Measurements from ENCODE around the gene PHF5A. TPM values are rescaled to one million over a fixed set of nuclear protein-coding genes. Genes with fewer than 3 reads are reported as not detected.

The PHF5A gene
- total RNA-seq, 4 donors from 2014 or later = 44.1 to 51.9 (median 45.4) TPM

DNA sequence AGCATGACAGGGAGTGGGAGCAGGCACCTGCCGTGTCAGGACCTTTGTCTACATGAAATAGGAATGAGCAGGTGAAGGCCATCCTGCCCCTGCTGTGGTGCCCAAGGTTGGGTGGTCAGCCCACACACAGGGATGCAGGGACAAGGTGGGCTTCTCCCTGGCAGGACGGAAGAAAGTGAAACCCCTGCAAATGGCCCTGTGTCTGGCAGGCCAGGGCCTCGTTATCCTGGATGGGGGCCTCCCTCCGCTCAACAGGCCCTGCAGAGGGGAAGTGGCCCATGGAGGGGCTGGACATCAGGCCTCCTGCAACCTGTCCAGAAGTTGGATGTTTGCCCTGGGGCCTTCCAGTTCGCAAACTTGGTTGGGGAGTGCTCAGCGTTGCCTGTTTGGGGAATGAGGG is 36.8 kb downstream of the PHF5A start:
- no peak overlapping the region for H3K4me3 ChIP-seq (ENCODE audit: low read depth, poor library complexity, severe bottlenecking)
- no peak for DNase-seq (ENCODE audit: low spot score in 2 of 2)
- 82 to 85% methylated on average over 6 of the region's 6 CpGs for WGBS, 2 donors
- no peak for TF ChIP-seq POLR2A (IDR thresholded peaks at IDR 0.05)
- TF ChIP-seq, protein P1, sequence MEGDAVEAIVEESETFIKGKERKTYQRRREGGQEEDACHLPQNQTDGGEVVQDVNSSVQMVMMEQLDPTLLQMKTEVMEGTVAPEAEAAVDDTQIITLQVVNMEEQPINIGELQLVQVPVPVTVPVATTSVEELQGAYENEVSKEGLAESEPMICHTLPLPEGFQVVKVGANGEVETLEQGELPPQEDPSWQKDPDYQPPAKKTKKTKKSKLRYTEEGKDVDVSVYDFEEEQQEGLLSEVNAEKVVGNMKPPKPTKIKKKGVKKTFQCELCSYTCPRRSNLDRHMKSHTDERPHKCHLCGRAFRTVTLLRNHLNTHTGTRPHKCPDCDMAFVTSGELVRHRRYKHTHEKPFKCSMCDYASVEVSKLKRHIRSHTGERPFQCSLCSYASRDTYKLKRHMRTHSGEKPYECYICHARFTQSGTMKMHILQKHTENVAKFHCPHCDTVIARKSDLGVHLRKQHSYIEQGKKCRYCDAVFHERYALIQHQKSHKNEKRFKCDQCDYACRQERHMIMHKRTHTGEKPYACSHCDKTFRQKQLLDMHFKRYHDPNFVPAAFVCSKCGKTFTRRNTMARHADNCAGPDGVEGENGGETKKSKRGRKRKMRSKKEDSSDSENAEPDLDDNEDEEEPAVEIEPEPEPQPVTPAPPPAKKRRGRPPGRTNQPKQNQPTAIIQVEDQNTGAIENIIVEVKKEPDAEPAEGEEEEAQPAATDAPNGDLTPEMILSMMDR (IDR thresholded peaks at IDR 0.05) = no peak
- intact Hi-C loops (cut with DNase I; ENCODE audit: low total_unique reads) = no loop called here

DNA sequence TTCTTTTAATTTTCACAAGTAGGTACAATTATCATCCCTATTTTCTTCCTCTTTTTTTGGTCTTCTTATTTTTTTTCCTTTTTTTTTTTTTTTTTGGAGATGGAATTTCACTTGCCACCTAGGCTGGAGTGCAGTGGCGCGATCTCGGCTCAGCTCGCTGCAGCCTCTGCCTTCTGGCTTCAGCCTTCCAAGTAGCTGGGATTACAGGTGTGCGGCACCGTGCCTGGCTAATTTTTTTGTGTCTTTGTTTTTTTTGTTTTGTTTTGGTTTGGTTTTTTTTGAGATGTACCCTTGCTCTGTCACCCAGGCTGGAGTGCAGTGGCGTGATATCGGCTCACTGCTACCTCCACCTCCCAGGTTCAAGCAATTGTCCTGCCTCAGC is 38.5 kb downstream of the PHF5A start:
- TF ChIP-seq POLR2A (IDR thresholded peaks at IDR 0.05) = no peak
- TF ChIP-seq, protein P1 (IDR thresholded peaks at IDR 0.05) = no peak
- no peak overlapping the region for H3K4me3 ChIP-seq (ENCODE audit: low read depth, poor library complexity, severe bottlenecking)
- no peak for DNase-seq (ENCODE audit: low spot score in 2 of 2)
- intact Hi-C loops (cut with DNase I; ENCODE audit: low total_unique reads) = no loop called here
- 95 to 99% methylated on average over 8 of the region's 8 CpGs for WGBS, 2 donors

DNA sequence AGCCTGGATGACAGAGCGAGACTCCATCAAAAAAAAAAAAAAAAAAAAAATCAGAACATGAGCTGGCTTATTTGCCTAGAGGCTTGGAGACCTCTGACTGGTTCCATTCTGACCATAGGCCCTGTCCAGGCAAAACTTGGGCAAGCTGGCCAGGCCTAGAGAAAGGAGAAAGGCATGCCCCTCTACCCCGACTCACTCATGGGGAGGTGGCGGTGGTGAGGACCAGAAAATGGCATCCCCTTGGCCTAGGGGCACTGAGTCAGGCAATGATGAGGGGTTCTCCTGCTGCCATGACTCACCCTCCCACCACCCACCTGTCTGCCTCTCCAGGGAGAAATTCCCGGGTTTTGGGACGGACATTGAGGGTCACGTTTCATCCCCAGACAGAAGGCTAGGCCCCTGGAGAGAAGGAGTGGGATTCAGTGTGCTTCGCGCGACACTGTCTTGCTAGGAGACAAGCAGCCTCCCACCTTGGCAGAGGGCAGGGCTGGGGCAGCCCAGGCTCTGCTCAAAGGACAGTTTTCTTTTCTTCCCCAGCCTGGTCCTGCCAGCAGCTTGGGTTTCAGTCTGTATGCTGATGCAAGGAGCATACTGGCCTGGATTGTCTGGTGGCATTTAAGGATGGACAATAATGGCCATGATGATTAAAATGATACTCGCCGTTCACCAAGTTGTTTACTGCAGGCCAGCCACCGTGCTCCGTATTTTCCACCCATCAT is 39.1 kb downstream of the PHF5A start:
- TF ChIP-seq, protein P1 (IDR thresholded peaks at IDR 0.05) = no peak
- TF ChIP-seq POLR2A (IDR thresholded peaks at IDR 0.05) = no peak

DNA sequence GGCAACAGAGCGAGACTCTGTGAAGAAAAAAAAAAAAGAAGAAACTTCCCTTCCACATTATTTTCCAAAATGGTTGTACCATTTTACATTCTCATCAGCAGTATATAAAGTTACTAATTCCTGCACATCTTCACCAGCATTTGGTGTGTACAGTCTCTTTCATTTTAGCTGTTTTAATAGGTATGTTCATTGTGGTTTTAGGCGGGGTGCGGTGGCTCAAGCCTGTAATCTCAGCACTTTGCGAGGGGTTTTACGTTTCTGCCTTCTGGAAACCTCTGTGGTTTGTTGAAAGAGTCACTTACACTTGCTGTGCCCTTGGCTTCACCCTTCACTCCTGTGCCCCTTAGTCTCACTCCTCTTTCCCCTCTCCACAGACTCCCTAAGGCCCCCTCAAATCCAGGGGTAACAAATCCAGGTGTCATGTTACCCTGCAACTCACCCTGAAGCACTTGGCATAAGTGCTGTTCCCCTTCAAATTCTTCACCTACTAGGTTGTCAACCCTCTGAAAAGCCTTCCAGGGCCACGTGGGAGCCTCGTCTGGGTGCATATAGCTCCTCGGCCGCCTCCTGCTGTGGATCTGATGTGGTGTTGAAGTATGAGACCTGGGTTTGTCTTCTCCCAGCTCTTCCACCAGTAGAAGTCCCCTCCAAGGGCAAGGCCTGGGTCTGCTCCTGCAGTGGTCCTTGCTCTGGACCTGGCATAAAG is 42.7 kb downstream of the PHF5A start:
- intact Hi-C loops (cut with DNase I; ENCODE audit: low total_unique reads) = no loop called here
- WGBS, 2 donors = 73 to 76% methylated on average over 9 of the region's 9 CpGs
- no peak for DNase-seq (ENCODE audit: low spot score in 2 of 2)
- TF ChIP-seq, protein P1 (IDR thresholded peaks at IDR 0.05) = no peak
- TF ChIP-seq POLR2A (IDR thresholded peaks at IDR 0.05) = no peak
- no peak overlapping the region for H3K4me3 ChIP-seq (ENCODE audit: low read depth, poor library complexity, severe bottlenecking)

More for the DNA sequence above, 39.1 kb downstream of the PHF5A start:
- no peak for DNase-seq (ENCODE audit: low spot score in 2 of 2)
- H3K4me3 ChIP-seq (ENCODE audit: low read depth, poor library complexity, severe bottlenecking) = no peak overlapping the region
- intact Hi-C loops (cut with DNase I; ENCODE audit: low total_unique reads) = no loop called here
- WGBS, 2 donors = 86 to 90% methylated on average over 13 of the region's 13 CpGs

DNA sequence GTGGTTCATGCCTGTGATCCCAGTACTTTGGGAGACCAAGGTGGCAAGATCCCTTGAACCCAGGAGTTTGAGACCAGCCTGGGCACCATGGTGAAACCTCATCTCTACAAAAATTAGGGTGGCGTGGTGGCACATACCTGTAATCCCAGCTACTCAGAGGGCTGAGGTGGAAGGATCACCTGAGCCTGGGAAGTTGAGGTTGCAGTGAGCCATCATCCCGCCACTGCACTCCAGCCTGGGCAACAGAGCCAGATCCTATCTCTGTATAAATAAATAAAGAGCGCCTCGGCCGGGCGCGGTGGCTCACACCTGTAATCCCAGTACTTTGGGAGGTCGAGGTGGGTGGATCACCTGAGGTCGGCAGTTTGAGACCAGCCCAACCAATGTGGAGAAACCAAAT is 49.8 kb downstream of the PHF5A start:
- no peak overlapping the region for H3K4me3 ChIP-seq (ENCODE audit: low read depth, poor library complexity, severe bottlenecking)
- intact Hi-C loops (cut with DNase I; ENCODE audit: low total_unique reads) = no loop called here
- 90 to 91% methylated on average over 9 of the region's 9 CpGs for whole genome bisulfite sequencing, 2 donors
- DNase-seq (ENCODE audit: low spot score in 2 of 2) = no peak
- TF ChIP-seq POLR2A (IDR thresholded peaks at IDR 0.05) = no peak
- TF ChIP-seq, protein P1 (IDR thresholded peaks at IDR 0.05) = no peak

Data from lower leg skin (tissue), 4 donors.